Epidermal melanocyte (primary cell): ENCODE results near the gene UBA3.

Source experiments
- DNase-seq: peaks from one replicate; pipeline ENCODE4 v3.0.0; 2011; ENCODE audit warnings: low spot score; ENCODE audit not compliant: insufficient read length

Gene UBA3

GRCh38 chr3:69080233-69080920 lies at the start of gene UBA3:
Gene UBA3 (minus strand): TSS chr3:69080365. CDS start chr3:69080353, 12 bp downstream.
- no peak for DNase-seq

GRCh38 chr3:69129531-69129930 lies 49.4 kb upstream of the UBA3 start:
- no peak for DNase-seq

GRCh38 chr3:69128509-69128908 lies 48.3 kb upstream of the UBA3 start:
- no peak for DNase-seq

- DNase-seq, result no peak
These were observed 46.8 kb upstream of the UBA3 start for GRCh38 chr3:69126999-69127398.

GRCh38 chr3:69126216-69126615 lies 46.1 kb upstream of the UBA3 start:
- DNase-seq, result no peak

- DNase-seq, result no peak
These were observed 42.2 kb upstream of the UBA3 start, which contains the start of gene LMOD3 for GRCh38 chr3:69122403-69122802. Gene LMOD3 (minus strand): TSS chr3:69122595. CDS start chr3:69122386, 209 bp downstream.

GRCh38 chr3:69121950-69122349 lies 41.8 kb upstream of the UBA3 start:
- DNase-seq, result no peak

- no peak for DNase-seq
These were observed 41.3 kb upstream of the UBA3 start for GRCh38 chr3:69121513-69121912.

- no peak for DNase-seq
These were observed 40.8 kb upstream of the UBA3 start for GRCh38 chr3:69120879-69121464.

GRCh38 chr3:69119681-69120080 lies 39.5 kb upstream of the UBA3 start:
- no peak for DNase-seq

- no peak for DNase-seq
These were observed 39.0 kb upstream of the UBA3 start for GRCh38 chr3:69119138-69119537.

- DNase-seq, result no peak
These were observed 38.4 kb upstream of the UBA3 start for GRCh38 chr3:69118555-69118954.

- DNase-seq, result no peak
These were observed 36.7 kb upstream of the UBA3 start for GRCh38 chr3:69116897-69117296.

GRCh38 chr3:69116162-69116561 lies 36.0 kb upstream of the UBA3 start:
- no peak for DNase-seq

- DNase-seq, result no peak
These were observed 35.6 kb upstream of the UBA3 start for GRCh38 chr3:69115731-69116130.

- no peak for DNase-seq
These were observed 33.4 kb upstream of the UBA3 start for GRCh38 chr3:69113536-69113935.

GRCh38 chr3:69110941-69111546 lies 30.9 kb upstream of the UBA3 start:
- DNase-seq, result no peak

- DNase-seq, result no peak
These were observed 28.6 kb upstream of the UBA3 start for GRCh38 chr3:69108811-69109210.

GRCh38 chr3:69107841-69108240 lies 27.7 kb upstream of the UBA3 start:
- DNase-seq, result no peak

- DNase-seq, result no peak
These were observed 25.2 kb upstream of the UBA3 start for GRCh38 chr3:69105320-69105719.

GRCh38 chr3:69104586-69104985 lies 24.4 kb upstream of the UBA3 start:
- no peak for DNase-seq

- DNase-seq, result no peak
These were observed 23.0 kb upstream of the UBA3 start for GRCh38 chr3:69103123-69103522.

- DNase-seq, result no peak
These were observed 22.2 kb upstream of the UBA3 start for GRCh38 chr3:69102384-69102783.
